ENCODE results near the gene AHDC1.

GRCh38 chr1:27592931-27593677 is 10.8 kb downstream of the AHDC1 start:
- no peak for TF ChIP-seq MAX (IDR thresholded peaks at IDR 0.05)
- TF ChIP-seq RAD21 (IDR thresholded peaks at IDR 0.05; ENCODE audit: low read depth) = no peak
- no peak for TF ChIP-seq EGR1 (IDR thresholded peaks at IDR 0.05)
- TF ChIP-seq EP300 (IDR thresholded peaks at IDR 0.05; ENCODE audit: borderline replicate concordance) = no peak
- TF ChIP-seq FOXM1 (IDR thresholded peaks at IDR 0.05; ENCODE audit: borderline replicate concordance, low read depth) = no peak
- no peak for TF ChIP-seq YY1 (IDR thresholded peaks at IDR 0.05; ENCODE audit: low read depth)
- TF ChIP-seq CREB1 (IDR thresholded peaks at IDR 0.05; ENCODE audit: low read depth) = no peak
- no peak for TF ChIP-seq TCF12 (IDR thresholded peaks at IDR 0.05; ENCODE audit: low read depth)
- no peak for TF ChIP-seq TAF1 (IDR thresholded peaks at IDR 0.05; ENCODE audit: low read depth)

Data from Ishikawa (cell line).